Measurements from ENCODE around the gene ARMC8.
"Not testable (repeated sequence)": the region's sequence is repeated elsewhere in the genome, so short reads cannot be mapped to it uniquely, and the experiment has no call there.

The ARMC8 gene

DNA sequence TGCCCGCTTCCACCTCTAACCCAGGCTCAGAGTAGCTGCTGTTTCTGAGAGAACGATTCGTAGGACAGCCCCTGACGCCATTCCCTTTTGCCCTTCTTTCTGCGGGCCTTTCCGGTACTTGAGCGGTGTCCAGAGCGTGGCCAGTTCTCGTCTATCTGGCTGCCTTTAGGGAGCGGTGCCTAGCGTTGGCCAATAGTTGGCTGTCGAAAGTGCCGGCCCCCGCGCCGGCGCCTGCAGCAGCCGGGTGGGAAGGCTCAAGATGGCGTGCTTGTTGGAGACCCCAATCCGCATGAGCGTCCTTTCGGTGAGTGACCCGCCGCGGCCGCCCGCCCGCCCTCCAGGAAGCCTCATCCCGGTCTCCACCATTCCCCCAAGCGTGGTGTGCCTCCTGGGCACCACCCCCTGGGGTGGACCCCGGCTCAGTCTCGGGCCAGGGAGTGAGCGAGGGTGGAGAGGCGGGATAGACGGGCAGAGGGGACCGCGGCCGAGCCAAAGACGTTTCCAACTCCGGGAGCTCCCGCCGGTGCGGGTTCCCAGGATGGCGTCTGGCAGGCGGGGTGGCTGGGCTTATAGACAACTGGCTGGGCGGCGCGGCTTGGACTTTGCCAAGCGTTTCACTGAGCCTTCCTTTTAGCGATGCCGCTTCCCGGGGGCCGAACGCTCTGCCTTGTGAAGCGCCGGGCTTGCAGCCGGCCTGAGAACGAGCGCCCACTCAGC is at the start of gene ARMC8:
Gene ARMC8, plus strand, starts transcription at position 6 of the 717 bp plus-strand sequence. Its CDS starts 254 bp downstream, at position 260.
- DNase-seq (ENCODE audit: low spot score): no peak

GRCh38 chr3:138137861-138138260 is 49.2 kb upstream of the ARMC8 start:
- no peak for DNase-seq (ENCODE audit: low spot score)

DNA sequence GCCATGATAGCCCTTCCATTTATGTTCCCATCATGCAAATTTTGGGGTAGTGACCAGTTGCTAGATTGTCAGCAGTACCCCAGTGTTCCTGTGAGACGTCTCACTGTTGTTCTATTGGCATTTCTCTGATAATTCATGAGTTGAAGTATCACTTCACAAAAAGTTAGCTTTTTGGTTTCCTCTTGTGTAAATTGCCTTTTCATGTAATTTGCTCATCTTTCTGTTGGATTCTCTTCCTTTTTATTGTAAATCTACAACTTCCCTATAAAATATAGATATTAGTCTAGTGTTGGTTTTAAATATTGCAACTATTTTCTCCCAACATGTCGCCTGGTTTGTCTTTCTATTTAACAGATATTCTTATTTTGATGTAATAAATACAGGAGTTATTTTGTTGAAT is 47.4 kb upstream of the ARMC8 start:
- DNase-seq (ENCODE audit: low spot score): no peak

- no peak for DNase-seq (ENCODE audit: low spot score)
These were observed 46.2 kb upstream of the ARMC8 start for GRCh38 chr3:138140940-138141339.

- DNase-seq (ENCODE audit: low spot score): not testable (repeated sequence)
These were observed 44.9 kb upstream of the ARMC8 start for GRCh38 chr3:138142181-138142580.

- DNase-seq (ENCODE audit: low spot score): no peak
These were observed 38.6 kb upstream of the ARMC8 start for GRCh38 chr3:138148503-138148902.

- DNase-seq (ENCODE audit: low spot score): no peak
These were observed 32.6 kb upstream of the ARMC8 start for GRCh38 chr3:138154534-138154933.

GRCh38 chr3:138157743-138158142 is 29.4 kb upstream of the ARMC8 start:
- no peak for DNase-seq (ENCODE audit: low spot score)

GRCh38 chr3:138165061-138165460 is 22.0 kb upstream of the ARMC8 start:
- DNase-seq (ENCODE audit: low spot score): no peak

DNA sequence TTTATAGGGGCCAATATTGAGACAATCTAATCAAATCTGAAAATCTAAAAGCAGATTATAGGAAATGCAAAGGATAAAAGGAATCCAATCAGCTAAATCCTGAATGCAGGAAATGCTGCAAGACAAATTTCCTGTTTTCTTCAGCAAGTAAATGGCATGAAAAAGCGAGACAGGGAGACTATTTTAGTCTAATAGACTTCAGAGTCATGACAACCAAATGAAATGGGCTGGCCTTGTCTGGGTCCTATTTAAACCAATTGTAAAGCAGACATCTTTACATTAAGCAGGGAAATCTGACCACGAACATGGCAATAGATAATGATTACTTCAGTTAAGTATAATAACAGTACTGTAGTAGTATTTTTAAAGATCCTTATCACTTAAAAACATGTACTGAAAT is 14.5 kb upstream of the ARMC8 start:
- no peak for DNase-seq (ENCODE audit: low spot score)

GRCh38 chr3:138173769-138174420 is 13.2 kb upstream of the ARMC8 start:
- no peak for DNase-seq (ENCODE audit: low spot score)

DNA sequence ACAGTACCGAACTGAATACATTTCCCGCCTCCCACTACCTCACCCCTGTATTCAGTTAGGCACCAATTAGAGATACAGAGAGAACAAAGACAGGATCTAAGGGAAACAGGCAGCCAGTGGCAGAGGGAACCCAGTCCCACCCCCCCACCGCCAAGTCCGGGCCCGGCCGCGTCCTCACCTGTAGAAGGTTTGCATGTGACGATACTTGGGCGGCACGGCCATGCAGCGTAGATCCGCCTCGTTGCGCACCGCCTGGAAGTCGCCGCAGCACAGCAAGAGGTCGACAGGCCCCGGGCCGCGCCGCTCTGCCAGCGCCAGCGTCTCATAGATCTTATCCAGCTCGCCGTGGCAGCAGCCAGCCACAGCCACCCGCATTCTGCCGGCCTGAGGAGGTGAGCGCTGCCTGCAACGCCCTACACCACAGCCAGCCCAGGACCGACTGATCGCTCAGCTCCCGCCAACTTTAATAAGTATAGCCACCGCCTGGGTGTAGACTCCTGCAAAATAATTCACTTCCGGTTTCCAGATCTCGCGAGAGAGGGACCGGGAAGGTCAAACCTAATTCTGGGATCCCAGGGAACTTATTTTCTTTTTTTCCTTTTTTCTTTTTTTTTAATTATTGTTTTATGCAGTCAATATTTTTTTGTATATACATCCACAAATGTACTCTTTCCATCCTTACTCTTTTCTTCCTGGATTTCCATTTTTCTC is 12.5 kb upstream of the ARMC8 start, which contains the start of gene DBR1:
Gene DBR1, minus strand, starts transcription at position 501 of the 711 bp plus-strand sequence. Its CDS starts 126 bp downstream, at position 375.
- peak; percentile 63 for DNase-seq (ENCODE audit: low spot score)

DNA sequence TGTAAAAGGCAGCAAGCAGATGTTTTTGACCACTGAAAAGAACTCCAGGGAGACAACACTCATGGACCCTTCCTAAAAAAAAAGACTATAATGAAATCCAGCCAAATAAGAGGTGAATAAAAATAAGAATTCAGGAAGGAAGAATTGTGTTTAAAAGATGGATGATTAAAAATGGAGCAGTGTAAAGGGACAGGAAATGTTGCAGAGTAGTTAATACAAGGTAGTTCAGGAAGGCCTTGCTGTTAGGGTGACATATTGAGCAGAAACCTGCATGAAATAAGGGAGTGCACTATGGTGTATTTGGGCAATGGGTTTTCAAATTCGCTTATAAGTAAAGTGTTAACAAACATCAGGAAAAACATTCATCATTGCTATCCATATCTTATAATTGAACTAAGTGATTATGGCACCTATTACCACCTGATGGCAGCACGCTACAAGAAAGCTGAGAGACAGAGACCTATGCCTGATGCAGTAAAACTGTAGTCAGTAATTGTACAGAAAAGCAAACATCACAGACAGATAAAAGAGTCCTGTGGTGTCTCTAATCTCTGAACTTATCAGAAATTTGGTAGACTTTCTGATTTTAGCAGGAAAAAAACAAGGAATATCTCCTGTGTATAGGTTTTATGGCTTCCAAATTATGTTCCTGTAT is 6.6 kb upstream of the ARMC8 start:
- peak; percentile 11 for DNase-seq (ENCODE audit: low spot score)

GRCh38 chr3:138184994-138185393 is 2.1 kb upstream of the ARMC8 start:
- no peak for DNase-seq (ENCODE audit: low spot score)

GRCh38 chr3:138186221-138186620 is 880 bp upstream of the ARMC8 start:
- DNase-seq (ENCODE audit: low spot score): no peak

DNA sequence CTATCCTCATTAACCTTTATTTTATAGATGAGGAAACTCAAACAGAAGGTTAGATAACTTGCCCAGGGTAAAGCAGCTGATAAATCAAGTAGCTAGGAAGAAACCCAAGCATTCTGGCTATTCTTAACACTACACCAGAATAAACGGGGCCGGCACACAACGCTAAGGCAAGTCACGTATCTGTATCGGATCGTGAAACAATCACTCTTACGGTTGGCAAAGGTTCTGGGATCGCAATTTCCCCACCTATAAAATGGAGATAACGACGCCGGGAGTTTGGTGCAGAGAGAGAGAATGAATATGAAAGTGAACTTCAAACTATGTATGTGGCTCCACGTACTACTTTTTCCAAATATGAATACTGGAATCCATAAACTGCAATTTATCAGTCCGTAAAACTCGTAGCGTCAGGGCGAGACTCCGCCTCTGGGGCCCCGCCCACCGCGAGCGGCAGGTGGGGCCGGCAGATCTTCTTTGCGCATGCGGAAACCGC is 252 bp upstream of the ARMC8 start:
- DNase-seq (ENCODE audit: low spot score): peak; percentile 98

DNA sequence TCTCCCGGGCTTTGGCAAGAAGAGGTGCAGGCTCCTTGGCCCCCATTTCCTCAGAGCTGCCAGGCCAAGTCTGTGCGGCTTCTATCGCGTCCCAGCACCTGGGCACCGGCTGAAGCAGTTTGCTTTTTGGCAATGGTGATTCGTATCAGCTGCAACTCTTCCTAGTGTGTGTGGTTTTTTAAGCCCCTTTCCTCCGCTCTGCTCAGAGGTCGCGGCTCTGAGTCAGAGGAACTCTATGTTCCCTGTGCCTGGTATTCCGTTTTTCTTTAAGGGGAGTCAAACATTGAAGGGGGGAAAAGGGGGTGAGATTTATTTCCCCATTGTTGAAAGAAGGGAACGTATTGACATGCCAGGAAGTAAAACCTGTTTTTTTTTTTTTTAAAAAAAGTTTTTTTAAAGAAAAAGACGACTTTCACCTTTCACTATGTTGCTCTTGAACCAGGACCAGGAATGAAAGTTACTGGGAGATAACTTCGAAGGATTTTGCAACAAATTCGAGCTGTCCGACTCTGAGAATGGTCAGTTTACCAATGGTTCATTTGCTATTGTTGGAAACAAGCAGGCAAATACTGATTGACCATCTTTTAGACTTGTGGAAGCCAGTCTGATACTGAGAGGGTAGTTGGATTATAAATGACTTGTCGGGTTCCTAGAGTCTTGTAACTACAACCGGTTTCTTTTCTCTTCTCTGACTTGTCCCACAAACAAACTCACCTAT is 1.1 kb downstream of the ARMC8 start:
- DNase-seq (ENCODE audit: low spot score): no peak

DNA sequence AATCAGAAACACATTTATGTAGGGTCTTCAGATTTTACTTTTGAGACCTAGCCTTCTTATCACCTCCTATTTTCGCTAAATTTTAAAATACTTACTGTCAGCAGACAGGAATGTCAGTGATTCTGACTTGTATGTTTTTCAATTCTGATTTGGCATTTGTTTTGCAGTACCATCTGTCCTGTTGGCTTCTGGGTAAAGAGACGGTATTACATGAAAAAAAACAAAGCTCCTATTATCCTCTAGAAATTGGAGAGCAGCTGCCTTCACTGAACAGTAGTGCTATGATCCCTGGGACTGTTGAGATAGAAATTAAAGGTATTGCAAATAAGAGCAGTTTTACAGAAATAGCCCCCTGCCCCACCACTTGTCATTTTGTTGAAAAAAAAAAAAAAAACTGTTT is 8.4 kb downstream of the ARMC8 start:
- no peak for DNase-seq (ENCODE audit: low spot score)

DNA sequence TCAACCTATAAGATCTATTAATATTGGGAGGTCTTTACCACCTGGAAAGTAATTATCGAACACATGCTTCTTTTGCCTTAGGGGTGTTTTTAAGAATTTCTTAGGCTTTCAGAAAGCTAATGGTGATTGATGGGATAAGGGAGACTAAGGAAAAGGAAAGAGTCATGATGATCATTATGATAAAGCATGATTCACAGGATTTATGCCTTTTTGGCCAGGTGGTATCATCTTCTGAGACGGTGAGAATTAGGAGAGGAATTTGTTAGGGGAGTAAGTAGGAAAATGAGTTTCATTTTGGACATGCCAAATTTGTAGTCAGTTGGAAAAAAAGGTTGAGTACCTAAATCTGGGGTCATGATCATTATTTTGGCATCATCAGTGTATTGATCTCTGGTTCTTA is 8.9 kb downstream of the ARMC8 start:
- DNase-seq (ENCODE audit: low spot score): no peak

DNA sequence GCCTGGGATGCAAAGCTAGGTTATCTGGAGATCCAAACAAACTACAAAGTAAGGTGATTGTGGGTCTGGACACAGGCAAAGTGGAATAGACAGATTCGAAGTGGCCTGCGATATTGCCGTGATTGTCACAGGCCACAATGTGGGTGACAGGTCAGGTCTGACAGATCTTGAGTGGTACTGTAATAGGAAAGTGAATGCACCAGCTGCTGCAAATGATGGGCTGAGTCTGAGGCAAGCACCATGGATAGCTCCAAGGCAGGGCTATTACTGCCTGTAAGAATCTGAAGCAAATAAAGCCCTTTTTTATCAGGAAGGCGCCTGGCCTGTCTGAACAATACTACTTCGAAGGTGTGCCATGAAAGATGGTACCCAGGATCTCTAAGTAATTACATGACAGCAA is 10.0 kb downstream of the ARMC8 start:
- no peak for DNase-seq (ENCODE audit: low spot score)

DNA sequence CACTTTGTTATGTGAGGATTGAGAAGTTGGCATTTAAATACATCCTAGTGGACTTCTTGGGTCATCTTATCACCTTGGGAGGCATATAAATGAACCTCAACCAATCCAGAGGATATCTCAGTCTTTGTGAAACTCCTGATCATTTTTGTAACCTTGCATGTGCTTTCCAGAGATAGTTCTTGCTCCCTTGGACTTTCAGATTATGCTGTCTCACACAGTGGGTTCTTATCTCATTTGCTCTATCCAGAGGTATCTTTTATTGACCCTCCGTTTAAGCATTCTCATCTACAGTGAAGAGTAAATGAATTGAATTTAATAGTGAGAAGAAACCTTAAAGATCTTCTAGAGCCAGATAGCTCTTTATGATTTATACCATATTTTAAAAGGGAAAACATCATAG is 10.4 kb downstream of the ARMC8 start:
- no peak for DNase-seq (ENCODE audit: low spot score)

DNA sequence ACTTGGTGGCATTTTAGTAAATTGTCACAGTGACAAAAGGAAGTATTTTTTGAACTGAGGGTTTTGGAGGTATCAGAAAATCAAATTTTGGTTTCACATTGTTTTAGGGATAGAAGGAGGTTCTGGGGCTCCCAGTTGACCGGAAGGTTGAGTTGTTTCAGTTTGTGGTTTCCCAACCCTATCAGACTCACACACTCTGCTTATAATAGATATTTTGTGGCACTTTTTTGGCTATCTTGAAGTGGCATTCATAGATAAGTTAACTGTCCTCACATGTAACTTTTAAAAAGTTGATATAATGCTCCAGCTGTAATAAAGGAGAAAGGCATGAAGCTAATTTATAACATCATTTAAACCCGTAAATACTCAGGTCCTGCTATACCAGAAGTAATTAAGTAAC is 12.8 kb downstream of the ARMC8 start:
- no peak for DNase-seq (ENCODE audit: low spot score)

Data from germinal center (tissue), 1 donor.